VCaP (cell line): ENCODE results near the gene FIP1L1.
"Not testable (repeated sequence)": the region's sequence is repeated elsewhere in the genome, so short reads cannot be mapped to it uniquely, and the experiment has no call there.

Experiments
- H3K27ac ChIP-seq: fragments of 450-650 bp; 2 replicates; pipeline ENCODE4 v1.5.1; 2017
- TF ChIP-seq, protein P1 (sequence below): fragments of 450-650 bp; conservative IDR thresholded peaks from 2 replicates; pipeline ENCODE4 v1.5.1; 2017; ENCODE audit warnings: mild to moderate bottlenecking, moderate library complexity

The FIP1L1 gene

DNA sequence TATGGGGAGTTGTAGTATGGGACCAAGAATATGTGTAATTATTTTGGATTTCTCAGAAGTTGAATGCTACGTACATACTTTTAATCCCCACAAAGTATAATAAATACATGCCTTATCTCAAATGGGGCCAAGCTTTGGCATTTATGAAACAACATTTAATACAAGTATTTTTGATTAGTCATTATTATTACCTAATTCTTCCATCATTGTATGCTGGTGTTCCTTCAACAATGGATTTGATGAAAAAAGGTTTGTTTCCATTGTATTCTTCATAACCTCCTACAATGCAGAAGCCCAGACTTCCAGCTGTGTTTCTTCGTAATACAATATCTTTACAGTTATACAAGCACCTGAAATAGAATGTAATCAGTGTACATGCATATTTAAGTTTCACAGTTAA lies 83.8 kb downstream of the FIP1L1 start:
- TF ChIP-seq, protein P1, sequence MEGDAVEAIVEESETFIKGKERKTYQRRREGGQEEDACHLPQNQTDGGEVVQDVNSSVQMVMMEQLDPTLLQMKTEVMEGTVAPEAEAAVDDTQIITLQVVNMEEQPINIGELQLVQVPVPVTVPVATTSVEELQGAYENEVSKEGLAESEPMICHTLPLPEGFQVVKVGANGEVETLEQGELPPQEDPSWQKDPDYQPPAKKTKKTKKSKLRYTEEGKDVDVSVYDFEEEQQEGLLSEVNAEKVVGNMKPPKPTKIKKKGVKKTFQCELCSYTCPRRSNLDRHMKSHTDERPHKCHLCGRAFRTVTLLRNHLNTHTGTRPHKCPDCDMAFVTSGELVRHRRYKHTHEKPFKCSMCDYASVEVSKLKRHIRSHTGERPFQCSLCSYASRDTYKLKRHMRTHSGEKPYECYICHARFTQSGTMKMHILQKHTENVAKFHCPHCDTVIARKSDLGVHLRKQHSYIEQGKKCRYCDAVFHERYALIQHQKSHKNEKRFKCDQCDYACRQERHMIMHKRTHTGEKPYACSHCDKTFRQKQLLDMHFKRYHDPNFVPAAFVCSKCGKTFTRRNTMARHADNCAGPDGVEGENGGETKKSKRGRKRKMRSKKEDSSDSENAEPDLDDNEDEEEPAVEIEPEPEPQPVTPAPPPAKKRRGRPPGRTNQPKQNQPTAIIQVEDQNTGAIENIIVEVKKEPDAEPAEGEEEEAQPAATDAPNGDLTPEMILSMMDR: no peak
- no peak overlapping the region for H3K27ac ChIP-seq

DNA sequence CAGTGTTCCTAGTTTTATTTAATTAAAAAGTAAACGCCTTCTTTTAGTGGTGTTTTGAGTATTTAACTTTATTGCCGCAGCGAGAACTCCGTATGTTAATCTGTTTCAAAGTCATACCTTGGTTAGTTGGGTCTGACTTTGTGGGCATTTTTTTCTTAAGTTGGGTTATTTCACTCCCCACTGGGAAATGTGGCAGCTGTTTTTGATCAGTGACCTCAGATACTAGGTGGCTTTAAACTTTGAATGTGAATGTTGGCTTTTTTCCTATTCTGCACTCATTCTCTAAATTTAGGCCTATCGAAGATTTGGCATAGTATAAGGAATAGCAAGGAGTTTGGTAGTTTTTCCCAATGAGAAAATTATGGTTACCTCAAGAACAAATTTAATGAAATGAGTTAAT lies 85.9 kb downstream of the FIP1L1 start:
- TF ChIP-seq, protein P1: no peak
- no peak overlapping the region for H3K27ac ChIP-seq

DNA sequence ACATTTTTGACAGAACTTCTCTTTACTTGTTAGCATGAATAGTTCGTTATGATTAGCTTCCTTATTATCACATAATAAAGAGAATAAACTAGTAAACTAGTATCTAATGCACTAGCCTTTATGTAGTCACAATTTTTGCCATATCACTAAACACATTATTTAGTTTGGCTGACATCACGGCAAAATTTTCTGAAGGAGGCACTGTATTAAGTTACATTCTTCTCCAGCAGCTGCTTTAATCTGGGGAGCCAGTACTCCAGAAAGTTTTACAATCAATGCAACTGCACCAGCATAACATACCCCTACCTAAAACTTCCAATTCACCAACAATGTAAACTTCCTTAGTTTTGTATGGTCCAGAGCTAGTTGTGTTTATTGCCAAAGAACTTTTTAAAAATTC lies 87.8 kb downstream of the FIP1L1 start:
- no peak overlapping the region for H3K27ac ChIP-seq
- TF ChIP-seq, protein P1: no peak

DNA sequence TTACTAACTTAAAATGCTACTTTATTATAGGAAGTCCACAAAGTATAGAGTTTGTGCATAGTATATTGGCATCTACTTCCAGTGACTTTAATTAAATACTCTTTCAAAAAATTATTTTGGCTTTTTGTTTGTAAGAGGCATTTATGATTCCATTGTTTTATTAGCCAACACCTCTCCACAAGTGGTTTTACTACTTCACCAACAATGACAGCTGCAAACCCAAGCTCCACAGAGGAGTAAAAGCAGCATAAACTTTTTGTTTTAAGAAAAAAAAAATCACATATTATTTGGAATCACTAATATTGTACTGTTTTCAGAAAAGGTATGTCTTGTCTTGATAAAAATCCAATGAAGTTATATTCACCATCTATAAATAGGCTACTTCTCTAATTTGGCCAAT lies 88.5 kb downstream of the FIP1L1 start:
- TF ChIP-seq, protein P1: no peak
- H3K27ac ChIP-seq: no peak overlapping the region

DNA sequence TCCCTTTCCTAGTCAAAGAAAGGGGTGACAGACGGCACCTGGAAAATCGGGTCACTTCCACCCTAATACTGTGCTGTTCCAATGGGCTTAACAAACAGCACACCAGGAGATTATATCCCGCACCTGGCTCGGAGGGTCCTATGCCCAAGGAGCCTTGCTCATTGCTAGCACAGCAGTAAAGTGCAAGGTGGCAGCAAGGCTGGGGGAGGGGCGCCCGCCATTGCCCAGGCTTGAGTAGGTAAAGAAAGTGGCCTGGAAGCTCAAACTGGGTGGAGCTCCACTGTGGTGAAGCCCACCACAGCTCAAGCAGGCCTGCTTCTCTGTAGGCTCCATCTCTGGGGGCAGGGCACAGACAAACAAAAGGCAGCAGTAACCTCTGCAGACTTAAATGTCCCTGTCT lies 89.1 kb downstream of the FIP1L1 start:
- not testable (repeated sequence) for H3K27ac ChIP-seq

DNA sequence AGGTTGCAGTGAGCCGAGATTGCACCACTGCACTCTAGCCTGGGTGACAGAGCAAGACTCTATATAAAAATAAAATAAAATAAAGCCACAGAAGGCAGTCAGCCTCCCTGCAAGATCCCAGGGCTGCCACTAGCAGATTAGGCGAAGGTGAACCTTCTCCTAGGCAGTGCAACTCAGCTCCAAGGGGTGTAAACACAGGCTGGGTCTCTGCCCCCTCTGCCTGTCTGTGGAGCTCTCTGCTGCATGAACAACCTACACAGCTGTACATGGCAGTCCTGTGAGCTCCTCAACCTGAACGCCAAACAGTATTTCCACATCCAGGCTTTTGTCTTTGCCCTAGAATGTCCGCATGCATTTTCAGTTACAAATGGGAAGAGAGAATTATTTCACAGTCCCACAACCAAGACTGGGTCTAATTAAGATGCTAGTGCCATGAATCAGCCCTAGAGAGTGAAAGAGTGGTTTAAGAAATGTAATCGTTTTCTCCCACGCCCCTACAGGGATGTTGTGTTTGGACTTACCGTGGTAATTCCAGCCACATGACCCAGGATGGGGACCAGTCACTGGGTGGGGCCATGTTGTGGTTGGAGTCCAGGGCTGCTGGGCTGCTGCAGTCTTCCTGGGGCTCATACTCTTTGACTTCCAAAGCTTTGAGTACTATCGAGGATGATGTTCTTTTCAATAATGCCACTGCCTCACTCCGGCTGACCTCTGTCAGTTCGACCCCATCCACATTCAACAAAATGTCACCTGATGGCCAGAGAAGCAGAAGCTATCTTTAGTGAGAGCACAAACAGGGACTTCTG lies 99.0 kb downstream of the FIP1L1 start:
- TF ChIP-seq, protein P1: no peak
- no peak overlapping the region for H3K27ac ChIP-seq

DNA sequence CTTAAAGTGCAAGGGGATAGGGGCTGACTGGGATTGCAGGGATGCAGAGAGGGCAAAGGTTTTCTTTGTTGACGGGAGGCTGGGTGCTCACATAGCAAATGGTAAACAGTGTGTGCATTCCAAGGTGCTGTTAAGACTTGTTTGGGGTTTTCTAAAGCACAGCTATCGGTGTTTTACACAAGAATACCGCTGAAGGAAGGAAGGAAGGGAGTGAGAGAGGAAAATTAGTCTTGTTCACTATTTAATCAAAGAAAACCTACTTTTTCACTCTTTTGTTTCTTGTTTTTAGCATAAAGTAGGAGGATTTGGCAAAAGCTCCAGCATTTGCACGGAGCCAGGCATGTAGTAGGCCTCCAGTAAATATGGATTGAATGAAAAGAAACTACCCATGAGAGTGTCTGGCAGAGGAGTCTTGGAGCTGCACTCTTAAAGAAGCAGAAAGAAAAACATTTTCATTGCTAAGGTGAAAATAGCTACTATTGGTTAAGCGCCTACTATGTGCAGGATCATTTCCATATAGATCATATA lies 99.7 kb downstream of the FIP1L1 start:
- H3K27ac ChIP-seq: no peak overlapping the region
- TF ChIP-seq, protein P1: no peak

DNA sequence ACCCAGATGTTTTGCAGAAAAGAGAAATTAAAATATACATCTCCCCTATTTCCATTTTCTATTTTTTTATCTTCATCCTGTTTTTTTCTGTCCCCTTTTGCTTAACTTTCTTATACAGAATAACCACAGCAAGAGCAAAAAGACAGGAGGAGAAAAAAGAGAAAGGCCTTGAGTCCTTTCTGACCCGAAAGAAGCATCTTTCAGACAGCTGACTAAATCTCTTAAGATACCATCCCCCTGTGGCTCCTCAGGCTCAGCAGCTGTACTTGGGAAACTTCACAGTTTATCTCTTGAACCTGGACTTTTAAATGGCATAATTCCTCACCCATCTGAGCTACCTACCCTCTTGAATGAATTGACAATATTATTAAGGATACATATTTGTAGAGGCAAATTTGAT lies 100.2 kb downstream of the FIP1L1 start:
- no peak overlapping the region for H3K27ac ChIP-seq

More for the DNA sequence above, 100.2 kb downstream of the FIP1L1 start:
- TF ChIP-seq, protein P1: no peak
